Measurements from ENCODE around the gene KANSL1L. TPM values are rescaled to one million over a fixed set of nuclear protein-coding genes. Genes with fewer than 3 reads are reported as not detected.

The KANSL1L gene
- total RNA-seq, 4 donors from 2014 or later: 13.7 to 43.8 (median 25.5) TPM

DNA sequence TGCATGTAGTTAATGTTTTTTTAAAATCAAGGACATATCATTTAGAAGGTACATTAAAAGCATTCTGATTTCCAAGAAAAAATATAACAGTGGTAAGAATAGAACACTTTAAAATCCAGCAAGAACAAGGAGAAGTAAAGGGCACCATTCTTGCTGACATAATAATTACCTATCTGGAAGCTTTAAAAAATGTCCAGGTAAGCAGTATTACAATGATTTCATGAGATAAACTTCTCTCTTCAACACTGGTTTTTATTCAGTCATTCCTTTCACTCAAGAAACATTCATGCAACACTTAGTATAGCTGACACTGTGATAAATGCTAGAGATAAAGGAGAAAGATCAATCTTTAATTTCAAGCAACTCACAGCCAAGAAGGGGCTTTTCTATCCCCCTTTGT is 2.9 kb upstream of the KANSL1L start:
- no peaks in the 10 kb centered on the region for H3K36me3 ChIP-seq
- intact Hi-C loops (cut with DNase I; ENCODE audit: low total_unique reads): loop anchor here (10.0 kb wide), 1 partner anchor 169 kb away; the partner anchor contains the start of gene RPE
- DNase-seq: no peak
- no peaks in the 10 kb centered on the region for H3K9me3 ChIP-seq
- H3K27ac ChIP-seq: no peak overlapping the region
- in situ Hi-C loops (cut with MboI; ENCODE audit: low pct_ligation_motif_present in 1 of 4, low pct_unique_long_range_greater_than_20kb in 1 of 4, low sequenced_read_pairs in 3 of 4): loop anchor here in 1 of 4 donors (10.0 kb wide), 1 partner anchor 179 kb away; no protein-coding TSS in a partner anchor
- TF ChIP-seq, protein P1, sequence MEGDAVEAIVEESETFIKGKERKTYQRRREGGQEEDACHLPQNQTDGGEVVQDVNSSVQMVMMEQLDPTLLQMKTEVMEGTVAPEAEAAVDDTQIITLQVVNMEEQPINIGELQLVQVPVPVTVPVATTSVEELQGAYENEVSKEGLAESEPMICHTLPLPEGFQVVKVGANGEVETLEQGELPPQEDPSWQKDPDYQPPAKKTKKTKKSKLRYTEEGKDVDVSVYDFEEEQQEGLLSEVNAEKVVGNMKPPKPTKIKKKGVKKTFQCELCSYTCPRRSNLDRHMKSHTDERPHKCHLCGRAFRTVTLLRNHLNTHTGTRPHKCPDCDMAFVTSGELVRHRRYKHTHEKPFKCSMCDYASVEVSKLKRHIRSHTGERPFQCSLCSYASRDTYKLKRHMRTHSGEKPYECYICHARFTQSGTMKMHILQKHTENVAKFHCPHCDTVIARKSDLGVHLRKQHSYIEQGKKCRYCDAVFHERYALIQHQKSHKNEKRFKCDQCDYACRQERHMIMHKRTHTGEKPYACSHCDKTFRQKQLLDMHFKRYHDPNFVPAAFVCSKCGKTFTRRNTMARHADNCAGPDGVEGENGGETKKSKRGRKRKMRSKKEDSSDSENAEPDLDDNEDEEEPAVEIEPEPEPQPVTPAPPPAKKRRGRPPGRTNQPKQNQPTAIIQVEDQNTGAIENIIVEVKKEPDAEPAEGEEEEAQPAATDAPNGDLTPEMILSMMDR (IDR thresholded peaks at IDR 0.05): no peak
- TF ChIP-seq EP300 (IDR thresholded peaks at IDR 0.05; ENCODE audit: low read depth) (no peak), POLR2A (IDR thresholded peaks at IDR 0.05) (no peak), POLR2AphosphoS5 (IDR thresholded peaks at IDR 0.05) (no peak)
- H3K4me3 ChIP-seq: no peak overlapping the region
- peaks cover 0 to 21% (median 11%) of the 10 kb centered on the region in 4 donors for H3K4me1 ChIP-seq
- no peaks in the 10 kb centered on the region for H3K27me3 ChIP-seq

DNA sequence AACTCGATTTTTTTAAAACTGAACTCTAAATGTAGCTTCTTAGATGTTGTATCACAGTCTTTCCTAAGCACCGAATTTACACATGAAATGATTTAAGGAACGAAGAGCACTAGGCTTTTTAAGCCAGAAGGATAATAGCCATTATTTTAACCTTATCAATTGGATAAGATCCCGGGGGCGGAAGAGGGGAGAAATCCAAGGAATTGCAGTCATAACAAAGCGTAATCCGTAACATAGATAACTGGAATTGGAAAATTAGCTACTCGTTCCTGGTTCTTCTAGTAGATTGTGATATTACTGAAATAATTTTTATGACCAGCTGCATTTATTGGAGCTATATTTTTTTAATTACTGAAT is 988 bp upstream of the KANSL1L start:
- Histone ChIP-seq H3K36me3 (no peaks in the 10 kb centered on the region), H3K4me1 (peaks cover 0 to 36% (median 15%) of the 10 kb centered on the region in 4 donors), H3K27ac (peak overlapping the region; percentile 99 to 100 (median 100)), H3K27me3 (no peaks in the 10 kb centered on the region), H3K4me3 (peak overlapping the region; percentile 0 to 96 (median 92)), H3K9me3 (no peaks in the 10 kb centered on the region)
- 9 to 12% methylated on average over 7 to 8 of the region's 8 CpGs for WGBS, 2 donors (ENCODE audit: low coverage in 1 of 2)
- no peak for DNase-seq
- TF ChIP-seq EP300 (IDR thresholded peaks at IDR 0.05; ENCODE audit: low read depth) (no peak), POLR2AphosphoS5 (IDR thresholded peaks at IDR 0.05) (no peak), POLR2A (IDR thresholded peaks at IDR 0.05) (no peak)
- TF ChIP-seq, protein P1 (IDR thresholded peaks at IDR 0.05): no peak
- intact Hi-C loops (cut with DNase I; ENCODE audit: low total_unique reads): loop anchor here (10.0 kb wide), 1 partner anchor 167 kb away; the partner anchor contains the start of gene RPE
- in situ Hi-C loops (cut with MboI; ENCODE audit: low pct_ligation_motif_present in 1 of 4, low pct_unique_long_range_greater_than_20kb in 1 of 4, low sequenced_read_pairs in 3 of 4): loop anchor here in 1 of 4 donors (10.0 kb wide), 1 partner anchor 177 kb away; no protein-coding TSS in a partner anchor

DNA sequence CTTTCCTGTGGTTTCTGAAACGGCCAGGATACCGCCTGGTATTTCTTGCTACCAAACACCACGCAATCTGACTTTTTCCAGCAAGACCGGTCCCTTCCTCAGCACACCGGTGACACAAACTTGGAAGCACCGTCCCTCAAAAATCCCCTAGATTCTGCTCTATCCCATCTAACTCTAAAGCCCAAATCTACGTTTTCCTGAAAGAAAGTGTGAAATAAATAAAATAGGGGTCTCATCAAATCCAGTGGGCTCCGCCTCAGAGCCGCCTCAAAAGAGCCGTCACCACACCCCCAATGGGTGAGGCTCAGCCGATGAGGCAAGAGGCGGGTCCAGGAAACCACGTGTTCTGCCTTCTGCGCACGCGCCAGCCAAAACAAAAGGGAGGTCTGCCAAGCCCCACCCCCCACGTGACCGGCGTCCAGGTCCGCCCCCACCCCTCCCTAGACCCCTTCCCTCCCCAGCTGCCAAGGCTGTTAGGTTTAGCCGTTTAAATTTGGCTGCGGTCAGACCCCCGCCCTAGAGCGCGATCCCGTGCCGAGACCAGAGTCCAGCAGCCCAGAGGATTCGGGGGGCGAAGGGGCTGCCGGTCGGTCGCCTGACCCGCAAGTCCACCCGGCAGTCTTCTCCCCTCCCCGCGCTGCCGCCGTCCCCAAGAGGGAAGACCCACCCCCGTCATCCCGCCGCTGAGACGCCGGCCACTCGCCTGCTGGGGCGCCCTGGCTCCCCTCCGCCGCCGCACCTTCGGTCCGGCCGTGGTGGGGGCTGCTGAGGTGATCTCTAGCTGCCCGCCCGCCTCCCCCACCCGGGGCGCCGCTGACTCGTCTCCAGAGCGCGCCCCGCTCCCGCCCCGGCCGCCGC is 534 bp downstream of the KANSL1L start:
- H3K27me3 ChIP-seq: no peaks in the 10 kb centered on the region
- peak overlapping the region; percentile 99 to 100 (median 100) for H3K27ac ChIP-seq
- no peaks in the 10 kb centered on the region for H3K36me3 ChIP-seq
- intact Hi-C loops (cut with DNase I; ENCODE audit: low total_unique reads) (loop anchor here (10.0 kb wide), 1 partner anchor 166 kb away; the partner anchor contains the start of gene RPE), in situ Hi-C loops (cut with MboI; ENCODE audit: low pct_ligation_motif_present in 1 of 4, low pct_unique_long_range_greater_than_20kb in 1 of 4, low sequenced_read_pairs in 3 of 4) (loop anchor here in 1 of 4 donors (10.0 kb wide), 1 partner anchor 176 kb away; no protein-coding TSS in a partner anchor)
- no peaks in the 10 kb centered on the region for H3K9me3 ChIP-seq
- H3K4me3 ChIP-seq: peak overlapping the region; percentile 90 to 97 (median 96)
- peak; percentile 98 for DNase-seq
- TF ChIP-seq, protein P1 (IDR thresholded peaks at IDR 0.05): no peak
- TF ChIP-seq POLR2A (IDR thresholded peaks at IDR 0.05) (peak; percentile 76), POLR2AphosphoS5 (IDR thresholded peaks at IDR 0.05) (peak; percentile 89 to 94 (median 92))
- peaks cover 6 to 52% (median 20%) of the 10 kb centered on the region in 4 donors for H3K4me1 ChIP-seq
- 0% methylated on average over 6 to 33 of the region's 64 CpGs for WGBS, 2 donors (ENCODE audit: low coverage in 1 of 2)

DNA sequence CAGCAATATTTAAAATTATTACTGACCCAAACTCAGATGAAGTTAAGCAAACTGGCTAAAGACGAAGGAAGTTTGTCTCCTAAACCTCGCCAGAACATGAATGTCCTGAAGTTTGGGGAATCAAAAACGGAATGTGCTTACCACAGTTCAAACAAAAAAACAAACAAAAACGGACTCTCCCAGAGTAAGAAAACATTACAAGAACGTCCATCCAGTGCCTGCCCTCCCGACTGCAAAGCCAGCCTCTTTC is 1.1 kb downstream of the KANSL1L start:
- in situ Hi-C loops (cut with MboI; ENCODE audit: low pct_ligation_motif_present in 1 of 4, low pct_unique_long_range_greater_than_20kb in 1 of 4, low sequenced_read_pairs in 3 of 4) (loop anchor here in 1 of 4 donors (10.0 kb wide), 1 partner anchor 175 kb away; no protein-coding TSS in a partner anchor), intact Hi-C loops (cut with DNase I; ENCODE audit: low total_unique reads) (loop anchor here (10.0 kb wide), 1 partner anchor 165 kb away; the partner anchor contains the start of gene RPE)
- peak overlapping the region; percentile 10 to 96 (median 92) for H3K4me3 ChIP-seq
- H3K36me3 ChIP-seq: no peaks in the 10 kb centered on the region
- no peak for DNase-seq
- WGBS, 2 donors (ENCODE audit: low coverage in 1 of 2): 0 to 1% methylated on average over 6 of the region's 6 CpGs
- H3K9me3 ChIP-seq: no peaks in the 10 kb centered on the region
- peaks cover 6 to 52% (median 20%) of the 10 kb centered on the region in 4 donors for H3K4me1 ChIP-seq
- H3K27ac ChIP-seq: peak overlapping the region; percentile 99 to 100 (median 100)
- TF ChIP-seq POLR2AphosphoS5 (IDR thresholded peaks at IDR 0.05): no peak
- TF ChIP-seq EP300 (IDR thresholded peaks at IDR 0.05; ENCODE audit: low read depth): no peak
- no peak for TF ChIP-seq POLR2A (IDR thresholded peaks at IDR 0.05)
- TF ChIP-seq, protein P1 (IDR thresholded peaks at IDR 0.05): no peak
- no peaks in the 10 kb centered on the region for H3K27me3 ChIP-seq
